Prostate gland (tissue), 2 donors: ENCODE measurements around the gene WDR73. TPM values are rescaled to one million over a fixed set of nuclear protein-coding genes. Genes with fewer than 3 reads are reported as not detected.

Experiments used
- DNase-seq: peaks from one replicate; pipeline ENCODE4 v3.0.0-alpha.2; 2019; ENCODE audit warnings: low spot score
- H3K27ac ChIP-seq, 2 donors: fragments of 200-600 bp; sonication (generic); 2 replicates each; pipeline ENCODE4 v1.5.1; 2017 to 2019
- H3K27me3 ChIP-seq: fragments of 200-600 bp; sonication (generic); replicated peaks from 2 replicates; pipeline ENCODE4 v1.5.1; 2019; ENCODE audit not compliant: insufficient read depth
- H3K36me3 ChIP-seq, 2 donors: fragments of 200-600 bp; sonication (generic); 1 replicate in 1 of 2; 2 replicates in 1 of 2; pipeline versions ENCODE4 v1.5.1 to v1.8.1; 2017 to 2019
- H3K4me1 ChIP-seq: fragments of 200-600 bp; sonication (generic); replicated peaks from 2 replicates; pipeline ENCODE4 v1.5.1; 2019
- H3K4me3 ChIP-seq, 2 donors: fragments of 200-600 bp; sonication (generic); 2 replicates each; pipeline ENCODE4 v1.5.1; 2017 to 2019
- H3K9me3 ChIP-seq: fragments of 200-600 bp; sonication (generic); 2 replicates; pipeline ENCODE4 v1.5.1; 2017
- CTCF ChIP-seq, 4 experiments: fragments of 200-600 bp in 2 of 4; fragments of 450-650 bp in 2 of 4; sonication (generic) in 2 of 4; IDR thresholded peaks; 1 replicate in 3 of 4; 2 replicates in 1 of 4; pipeline ENCODE4 v1.5.1; 2016 to 2019; ENCODE audit warnings: antibody characterized with exemption in 4 of 4, mild to moderate bottlenecking in 2 of 4, moderate library complexity in 2 of 4
- POLR2A ChIP-seq: fragments of 450-650 bp; IDR thresholded peaks from one replicate; pipeline ENCODE4 v1.6.1; 2016; ENCODE audit warnings: antibody characterized with exemption, mild to moderate bottlenecking
- POLR2AphosphoS5 ChIP-seq: sonication (generic); formaldehyde crosslinking; IDR thresholded peaks from one replicate; pipeline ENCODE4 v1.6.1; 2017; ENCODE audit warnings: antibody characterized with exemption
- WGBS: methylation state at CpG from one replicate; pipeline ENCODE4 v1.1.5; 2018; 5-methylcytosine and 5-hydroxymethylcytosine counted together
- intact Hi-C: fragments of 100-400 bp; cut with DNase I; formaldehyde crosslinking; loops from one replicate; pipeline ENCODE4 v1.14.2; 2022
- total RNA-seq, 2 donors: library from RNA; depleted of rRNA; stranded (reverse); fragments of >200 nt; gene quantifications; one replicate each; pipeline ENCODE4 v1.1.0, GENCODE V29; 2016

The WDR73 gene
- total RNA-seq, 2 donors from 2014 or later = 20.7 to 43.9 TPM

- no peak for TF ChIP-seq POLR2AphosphoS5
- TF ChIP-seq POLR2A = no peak
- no peak for TF ChIP-seq CTCF (IDR thresholded peaks at IDR 0.05)
- H3K27ac ChIP-seq = no peak overlapping the region
- no peaks in the 10 kb centered on the region for H3K9me3 ChIP-seq
- H3K4me1 ChIP-seq = no peaks in the 10 kb centered on the region
- no peak for DNase-seq
- no peaks in the 10 kb centered on the region for H3K36me3 ChIP-seq
- H3K27me3 ChIP-seq = no peaks in the 10 kb centered on the region
- 87% methylated on average over 2 of the region's 2 CpGs for WGBS
- no peak overlapping the region for H3K4me3 ChIP-seq
- intact Hi-C loops = loop anchor here (5.0 kb wide), 1 partner anchor 37 kb away; no protein-coding TSS in a partner anchor
Observed at GRCh38 chr15:84595660-84596059, 58.4 kb downstream of the WDR73 start.

- DNase-seq = no peak
- H3K27ac ChIP-seq = no peak overlapping the region
- TF ChIP-seq POLR2A = no peak
- no peak for TF ChIP-seq CTCF (IDR thresholded peaks at IDR 0.05)
- no peak for TF ChIP-seq POLR2AphosphoS5
- intact Hi-C loops = loop anchor here (5.0 kb wide), 1 partner anchor 38 kb away; no protein-coding TSS in a partner anchor
- no peak overlapping the region for H3K4me3 ChIP-seq
- no peaks in the 10 kb centered on the region for H3K4me1 ChIP-seq
- H3K36me3 ChIP-seq = no peaks in the 10 kb centered on the region
- H3K27me3 ChIP-seq = no peaks in the 10 kb centered on the region
- H3K9me3 ChIP-seq = no peaks in the 10 kb centered on the region
- WGBS = 57% methylated on average over 3 of the region's 3 CpGs
Observed at GRCh38 chr15:84594617-84595290, 59.3 kb downstream of the WDR73 start.

- Histone ChIP-seq H3K36me3 (no peaks in the 10 kb centered on the region), H3K27me3 (no peaks in the 10 kb centered on the region), H3K9me3 (no peaks in the 10 kb centered on the region), H3K27ac (no peak overlapping the region), H3K4me1 (no peaks in the 10 kb centered on the region), H3K4me3 (no peak overlapping the region)
- no peak for DNase-seq
- 94% methylated on average over 1 of the region's 1 CpG for WGBS
- intact Hi-C loops = no loop called here
- no peak for TF ChIP-seq POLR2AphosphoS5
- TF ChIP-seq CTCF (IDR thresholded peaks at IDR 0.05) = no peak
- no peak for TF ChIP-seq POLR2A
Observed at GRCh38 chr15:84591815-84592214, 62.3 kb downstream of the WDR73 start.

- Histone ChIP-seq H3K27ac (no peak overlapping the region), H3K9me3 (no peaks in the 10 kb centered on the region), H3K4me3 (no peak overlapping the region), H3K36me3 (no peaks in the 10 kb centered on the region), H3K4me1 (no peaks in the 10 kb centered on the region), H3K27me3 (no peaks in the 10 kb centered on the region)
- TF ChIP-seq CTCF (IDR thresholded peaks at IDR 0.05) = no peak
- intact Hi-C loops = no loop called here
- WGBS = 82% methylated on average over 2 of the region's 2 CpGs
- DNase-seq = no peak
Observed at GRCh38 chr15:84590406-84590805, 63.7 kb downstream of the WDR73 start.

Other genes starting within 250 kb of the WDR73 start
- 10 to 100 TPM; 13.9 to 23.2 TPM for gene ZSCAN2, start 53.3 kb downstream of the WDR73 start, total RNA-seq
- 10 to 100 TPM in 1 of 2 donors, 1 to 10 TPM in 1; 6.2 to 16.6 TPM for gene NMB, start 3.9 kb upstream of the WDR73 start, total RNA-seq
- gene SEC11A, start 61.9 kb upstream of the WDR73 start, total RNA-seq = 100 to 1,000 TPM in 1 of 2 donors, 10 to 100 TPM in 1; 91.2 to 115 TPM
- 10 to 100 TPM; 20.8 to 38.7 TPM for gene ZNF592, start 94.3 kb upstream of the WDR73 start, total RNA-seq
- gene ALPK3, start 163.1 kb upstream of the WDR73 start, total RNA-seq = 1 to 10 TPM in 1 of 2 donors, under 1 TPM in 1; 0.68 to 7.2 TPM
- not detected for gene SLC28A1, start 230.4 kb upstream of the WDR73 start, total RNA-seq